ENCODE measurements around the gene MVD.

The MVD gene, protein sequence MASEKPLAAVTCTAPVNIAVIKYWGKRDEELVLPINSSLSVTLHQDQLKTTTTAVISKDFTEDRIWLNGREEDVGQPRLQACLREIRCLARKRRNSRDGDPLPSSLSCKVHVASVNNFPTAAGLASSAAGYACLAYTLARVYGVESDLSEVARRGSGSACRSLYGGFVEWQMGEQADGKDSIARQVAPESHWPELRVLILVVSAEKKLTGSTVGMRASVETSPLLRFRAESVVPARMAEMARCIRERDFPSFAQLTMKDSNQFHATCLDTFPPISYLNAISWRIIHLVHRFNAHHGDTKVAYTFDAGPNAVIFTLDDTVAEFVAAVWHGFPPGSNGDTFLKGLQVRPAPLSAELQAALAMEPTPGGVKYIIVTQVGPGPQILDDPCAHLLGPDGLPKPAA

DNA sequence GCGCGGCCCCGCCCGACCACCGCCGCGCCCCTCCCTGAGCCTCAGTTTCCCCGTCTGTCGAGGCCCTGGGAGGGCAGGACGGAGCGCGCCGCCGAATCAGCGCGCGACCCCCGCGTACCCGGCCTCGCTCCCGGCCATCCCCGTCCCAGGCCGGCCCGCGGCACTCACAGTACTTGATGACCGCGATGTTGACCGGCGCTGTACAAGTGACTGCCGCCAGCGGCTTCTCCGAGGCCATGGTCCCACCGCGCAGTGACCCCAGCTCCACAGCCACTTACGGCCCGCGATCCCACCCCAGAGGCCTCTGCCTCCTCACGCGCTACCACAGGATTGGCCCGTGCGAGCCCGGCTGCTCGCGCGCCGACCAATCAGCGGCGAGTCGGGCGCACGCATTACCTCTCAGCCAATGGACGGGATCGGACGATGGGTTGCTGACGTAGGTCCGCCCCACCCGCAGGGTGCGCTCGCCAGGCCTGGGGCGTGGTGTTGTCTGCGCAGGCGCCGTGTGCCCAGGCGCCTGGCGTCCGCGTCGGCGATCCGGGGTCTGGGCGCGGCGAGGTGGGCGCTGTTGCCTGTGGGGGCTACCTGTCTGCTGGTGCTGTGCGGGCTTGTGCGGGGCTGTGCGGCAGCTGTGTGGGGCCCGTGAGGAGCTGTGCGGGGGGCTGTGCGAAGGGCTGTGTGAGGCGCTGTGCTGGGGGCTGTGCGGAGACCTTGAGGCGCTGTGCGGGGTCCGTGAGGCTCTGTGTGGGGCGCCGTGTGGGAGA is at the start of gene MVD:
TSS of gene MVD (minus strand) at position 249 of the 764 bp plus-strand sequence. CDS start at position 238, 11 bp downstream.
- DNase-seq, result peak; percentile 92

DNA sequence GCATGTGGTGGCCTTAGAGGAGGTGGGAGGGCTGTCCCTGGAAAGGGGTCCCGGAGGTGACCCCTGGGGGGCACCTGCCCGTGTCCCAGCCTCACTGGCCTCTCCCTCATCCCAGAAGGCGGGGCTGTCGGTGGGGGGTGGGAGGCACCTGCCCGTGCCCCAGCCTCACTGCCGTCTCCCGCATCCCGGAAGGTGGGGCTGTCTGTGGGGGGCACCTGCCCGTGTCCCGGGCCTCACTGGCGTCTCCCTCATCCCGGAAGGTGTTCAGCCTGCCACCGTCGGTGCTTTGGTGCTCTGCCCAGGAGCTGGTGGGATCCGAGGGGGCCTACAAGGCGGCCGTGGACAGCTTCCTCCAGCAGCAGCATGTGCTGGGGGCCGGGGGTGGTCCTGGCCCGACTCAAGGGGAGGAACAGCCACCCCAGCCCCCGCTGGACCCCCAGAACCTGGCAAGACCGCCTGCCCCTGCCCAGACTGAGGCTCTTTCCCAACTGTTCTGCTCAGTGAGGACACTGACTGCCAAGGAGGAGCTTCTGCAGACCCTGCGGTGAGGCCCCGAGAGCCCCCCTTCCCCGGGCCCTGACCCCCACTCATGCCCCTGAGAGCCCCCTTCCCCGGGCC is 49.6 kb upstream of the MVD start:
- no peak for DNase-seq

DNA sequence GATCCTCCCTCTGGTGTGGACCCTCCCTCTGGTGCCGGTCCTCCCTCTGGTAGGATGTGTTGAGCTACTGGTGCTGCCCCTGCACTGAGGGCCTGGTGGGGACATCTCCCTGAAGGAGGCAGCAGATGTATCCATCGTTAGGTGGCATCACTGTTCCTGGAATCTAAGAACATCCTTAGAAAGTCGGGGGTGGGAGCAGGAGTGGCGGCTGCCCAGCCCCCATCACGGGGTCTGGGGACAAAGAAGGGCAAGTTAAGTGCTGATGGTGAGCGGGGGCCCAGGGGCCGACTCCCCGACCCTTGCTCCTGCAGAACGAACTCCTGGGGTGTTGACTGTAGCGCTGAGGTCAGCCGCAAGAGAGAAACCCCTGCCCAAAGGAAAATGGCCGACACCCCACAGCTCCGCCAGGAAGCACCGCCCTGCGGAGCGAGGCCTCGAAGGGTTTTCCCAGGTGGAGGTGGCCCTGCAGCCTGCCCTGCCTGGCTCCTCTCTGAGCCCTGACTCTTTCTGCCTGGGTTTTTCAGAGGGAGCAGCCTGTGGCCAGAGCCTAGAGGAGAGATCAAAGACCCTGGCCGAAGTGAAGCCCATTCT is 49.0 kb upstream of the MVD start:
- no peak for DNase-seq

DNA sequence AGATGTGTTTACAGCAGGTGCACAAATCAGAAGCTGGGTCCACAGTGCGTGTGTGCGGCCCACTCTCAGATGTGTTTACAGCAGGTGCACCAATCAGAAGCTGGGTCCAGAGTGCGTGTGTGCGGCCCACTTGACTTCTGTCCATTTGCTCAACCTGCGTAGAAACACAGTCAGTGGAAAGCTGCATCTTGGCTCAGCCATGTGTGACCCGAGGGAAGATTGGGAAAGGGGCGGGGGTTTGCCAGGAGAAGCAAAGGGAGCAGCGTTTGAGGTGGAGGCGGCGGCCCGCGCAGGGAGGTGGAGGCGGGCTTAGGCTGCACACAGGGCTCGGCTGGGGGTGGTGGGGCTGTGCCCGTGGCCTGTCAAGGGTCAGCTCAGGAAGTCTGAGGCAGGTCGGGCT is 47.7 kb upstream of the MVD start:
- DNase-seq, result no peak

DNA sequence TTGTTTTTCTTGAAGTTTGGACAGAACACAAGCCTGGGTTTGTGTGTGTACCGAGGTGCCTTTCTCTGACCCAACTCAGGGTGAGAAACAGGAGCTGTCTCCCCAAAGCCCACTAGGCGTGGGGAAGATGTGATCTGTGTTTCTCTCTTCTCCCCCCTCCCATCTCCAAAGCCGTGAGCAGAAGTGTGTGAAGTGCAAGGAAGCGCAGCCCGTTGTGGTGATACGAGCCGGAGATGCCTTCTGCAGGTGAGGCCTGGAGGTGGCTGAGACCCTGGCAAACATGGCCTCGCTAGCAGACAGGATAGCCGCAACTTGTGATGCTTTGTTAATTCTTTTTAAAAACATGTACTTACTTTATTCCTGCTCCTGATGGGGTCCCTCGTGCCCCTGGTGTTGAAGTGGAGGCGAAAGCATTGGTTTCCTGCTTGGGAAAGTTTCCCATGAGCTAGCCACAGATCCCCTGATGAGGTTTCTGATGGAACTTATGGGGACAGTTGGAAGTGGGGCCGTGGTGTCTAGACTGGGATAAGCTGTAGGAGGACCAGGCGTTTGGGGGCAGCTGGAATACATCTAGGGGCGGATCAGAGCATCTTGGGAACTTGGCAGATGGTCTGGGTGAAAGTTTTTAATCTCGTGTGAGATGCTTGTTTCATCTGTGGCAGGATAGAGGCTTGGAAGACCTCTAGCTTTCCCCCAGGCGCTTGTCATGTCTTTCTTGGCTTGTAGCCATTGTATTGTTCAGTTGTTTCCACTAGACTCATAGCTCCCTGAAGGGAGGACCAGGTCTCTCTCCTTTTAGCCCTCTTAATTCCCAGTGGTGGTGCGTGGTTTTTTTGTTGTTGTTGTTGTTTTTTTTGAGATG is 44.3 kb upstream of the MVD start:
- peak; percentile 5 for DNase-seq

DNA sequence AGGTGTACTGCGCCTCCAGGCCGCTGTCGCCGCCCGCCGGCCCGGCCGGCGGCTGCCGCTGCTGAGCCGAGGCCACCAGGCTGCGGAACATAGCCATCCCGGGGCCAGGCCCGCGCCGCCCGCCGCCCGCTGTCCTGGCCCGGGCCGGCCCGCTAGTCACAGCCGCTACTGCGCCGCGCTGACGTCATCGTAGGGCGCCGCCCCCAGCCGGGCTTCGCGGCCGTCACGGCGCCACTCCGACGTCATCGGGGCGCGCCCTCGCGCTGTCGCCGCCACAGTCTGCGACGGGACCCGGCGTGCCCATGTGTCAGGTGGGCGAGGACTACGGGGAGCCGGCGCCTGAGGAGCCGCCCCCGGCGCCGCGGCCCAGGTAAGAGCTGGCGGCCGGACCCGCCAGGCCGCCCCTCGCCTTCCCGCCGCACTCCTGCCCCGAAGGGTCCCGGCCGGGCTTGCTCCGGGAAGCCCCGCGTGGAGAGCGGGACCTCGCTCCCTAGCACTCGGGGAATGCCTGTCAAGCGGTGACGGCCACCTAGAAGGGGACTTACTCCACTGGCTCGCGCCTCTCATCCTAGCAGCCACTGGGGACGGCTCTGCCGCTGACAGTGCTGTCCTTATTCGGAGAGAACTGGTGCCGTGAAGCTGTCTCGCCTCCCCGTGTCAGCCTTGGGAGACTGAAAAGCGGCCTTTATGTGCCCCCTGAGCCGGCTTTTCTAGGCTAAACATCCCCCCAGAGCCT is 43.5 kb upstream of the MVD start, which contains the start of the genes CTU2 and RNF166:
TSS of gene CTU2 (plus strand) at position 275 of the 736 bp plus-strand sequence. CDS start at position 303, 28 bp downstream.
TSS of gene RNF166 (minus strand) at position 180 of the 736 bp plus-strand sequence. CDS start at position 97, 83 bp downstream.
- DNase-seq, result peak; percentile 55

DNA sequence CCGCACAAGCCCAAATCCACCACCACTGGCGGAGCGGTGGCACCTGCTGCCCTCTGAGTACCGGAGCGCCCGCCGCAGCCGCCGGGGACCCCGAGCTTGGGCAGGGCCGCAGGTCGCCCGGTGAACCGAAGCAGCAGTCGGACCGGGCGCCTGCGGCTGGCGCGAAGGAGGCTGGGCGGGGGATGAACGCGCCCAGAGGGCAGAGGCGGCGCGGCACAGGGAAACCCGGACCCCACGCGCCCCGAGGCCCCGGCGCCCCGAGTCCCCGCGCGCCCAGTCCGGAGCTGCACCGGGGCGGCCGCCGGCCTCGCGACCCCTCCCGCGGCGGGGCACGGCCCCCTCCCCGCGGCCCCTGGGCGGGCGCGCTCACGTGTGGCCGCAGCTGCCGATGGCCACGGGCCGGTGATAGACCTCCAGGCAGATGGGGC is 42.9 kb upstream of the MVD start:
- DNase-seq, result no peak

DNA sequence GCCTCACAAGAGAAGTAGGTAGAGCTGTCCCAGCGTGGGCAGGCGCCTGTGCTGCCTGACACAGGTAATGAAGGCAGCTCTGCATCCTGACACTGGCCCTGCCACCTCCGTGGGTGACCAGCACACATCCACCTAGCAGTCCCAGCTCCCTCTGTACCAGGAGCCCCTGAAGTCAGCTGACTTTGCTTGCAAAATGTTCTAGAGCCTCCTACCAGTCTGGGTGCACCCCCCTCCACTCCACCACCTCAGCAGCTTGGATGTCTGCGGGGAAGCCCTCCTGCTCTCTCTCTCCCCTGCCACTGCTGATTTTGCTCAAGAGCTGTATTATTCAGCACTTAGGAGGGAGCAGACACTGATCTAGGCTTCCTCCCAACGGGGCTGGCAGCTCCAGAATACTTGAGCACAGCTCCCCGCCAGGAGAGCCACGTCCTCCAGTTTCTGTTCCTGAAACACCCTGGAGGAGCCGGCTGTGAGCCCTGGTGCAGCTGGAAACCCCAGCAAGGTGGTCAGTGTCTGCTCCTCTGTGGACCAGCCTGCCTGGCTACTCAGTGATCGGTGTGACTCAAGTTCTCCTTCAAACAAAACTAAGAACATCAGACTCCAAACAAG is 42.3 kb upstream of the MVD start:
- DNase-seq, result peak; percentile 10

DNA sequence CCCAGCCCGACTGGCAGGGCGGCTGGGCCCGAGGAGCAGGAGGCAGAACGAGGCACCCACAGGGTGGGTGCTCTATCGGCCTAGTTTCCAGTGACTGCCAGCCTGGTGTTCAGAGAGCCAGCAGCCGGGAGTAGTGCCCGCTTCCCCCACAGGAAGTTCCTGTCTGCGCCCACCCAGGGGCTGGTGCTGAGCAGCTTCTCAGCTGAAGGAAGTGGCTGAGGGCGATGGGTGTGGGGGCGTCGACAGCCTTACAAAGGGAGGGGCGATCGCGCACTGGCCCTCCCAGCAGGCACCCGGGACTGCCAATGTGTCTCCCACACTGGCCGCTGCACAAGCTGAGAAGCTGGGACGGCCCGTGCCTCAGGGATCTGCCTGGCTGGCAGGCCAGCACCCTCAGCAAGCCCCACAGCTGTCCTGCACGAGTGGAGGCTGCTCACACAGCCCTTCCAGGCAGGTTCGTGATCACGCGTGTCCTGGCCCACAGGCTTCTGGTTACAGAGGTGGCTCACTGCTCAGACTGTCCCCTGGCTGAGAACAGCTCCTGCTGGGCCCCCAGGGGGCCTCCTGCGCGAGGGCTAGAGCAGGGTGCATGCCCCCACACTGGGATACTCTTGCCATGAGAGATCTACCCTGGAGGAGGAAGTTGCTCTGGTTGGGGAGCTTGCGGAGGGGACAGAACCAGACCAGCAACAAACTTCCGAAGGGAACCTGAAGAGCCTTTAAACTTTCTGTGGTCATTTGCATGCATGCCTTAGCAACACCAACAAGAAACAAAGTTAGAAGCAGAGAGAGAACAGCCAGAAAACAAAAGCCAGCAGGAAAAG is 40.8 kb upstream of the MVD start:
- DNase-seq, result no peak

DNA sequence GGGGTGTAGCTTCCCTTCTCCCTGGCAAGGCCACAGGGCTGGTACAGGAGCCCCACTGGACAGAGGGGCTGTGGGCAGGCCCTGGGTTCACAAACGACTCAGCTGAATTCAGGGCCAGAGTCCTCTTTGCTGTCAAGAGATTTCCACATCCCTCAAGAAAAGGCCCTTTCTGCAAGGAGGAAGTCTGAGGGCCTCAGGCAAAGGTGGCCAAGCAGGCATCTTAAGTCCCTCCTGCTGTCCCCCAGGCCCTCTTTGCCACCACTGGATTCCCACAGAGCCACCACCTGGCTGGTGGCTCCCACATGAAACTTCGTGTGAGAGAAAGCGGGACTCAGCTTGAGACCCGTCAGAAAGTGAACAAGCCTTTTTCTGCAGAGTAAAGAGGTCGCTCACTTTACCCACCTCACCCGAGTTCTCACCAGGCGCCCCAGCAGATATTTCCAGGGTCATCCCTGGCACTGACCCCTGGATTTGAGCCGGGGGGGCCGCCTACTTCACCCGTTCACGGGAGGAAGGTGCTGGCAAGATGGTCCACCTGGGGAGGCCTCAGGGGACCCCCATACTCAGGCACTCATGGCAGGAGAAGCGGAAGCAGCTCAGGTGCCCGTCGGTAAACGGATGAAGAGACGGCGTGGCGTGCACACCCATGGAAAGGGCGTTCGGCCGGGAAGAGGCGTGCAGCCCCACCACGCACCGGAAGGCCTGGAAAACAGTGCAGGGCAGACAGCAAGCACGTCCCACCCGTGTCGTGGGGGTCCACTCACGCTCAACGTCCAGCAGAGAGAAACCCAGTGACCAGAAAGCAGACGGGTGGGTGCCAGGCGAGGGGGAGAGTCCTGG is 39.7 kb upstream of the MVD start:
- no peak for DNase-seq

DNA sequence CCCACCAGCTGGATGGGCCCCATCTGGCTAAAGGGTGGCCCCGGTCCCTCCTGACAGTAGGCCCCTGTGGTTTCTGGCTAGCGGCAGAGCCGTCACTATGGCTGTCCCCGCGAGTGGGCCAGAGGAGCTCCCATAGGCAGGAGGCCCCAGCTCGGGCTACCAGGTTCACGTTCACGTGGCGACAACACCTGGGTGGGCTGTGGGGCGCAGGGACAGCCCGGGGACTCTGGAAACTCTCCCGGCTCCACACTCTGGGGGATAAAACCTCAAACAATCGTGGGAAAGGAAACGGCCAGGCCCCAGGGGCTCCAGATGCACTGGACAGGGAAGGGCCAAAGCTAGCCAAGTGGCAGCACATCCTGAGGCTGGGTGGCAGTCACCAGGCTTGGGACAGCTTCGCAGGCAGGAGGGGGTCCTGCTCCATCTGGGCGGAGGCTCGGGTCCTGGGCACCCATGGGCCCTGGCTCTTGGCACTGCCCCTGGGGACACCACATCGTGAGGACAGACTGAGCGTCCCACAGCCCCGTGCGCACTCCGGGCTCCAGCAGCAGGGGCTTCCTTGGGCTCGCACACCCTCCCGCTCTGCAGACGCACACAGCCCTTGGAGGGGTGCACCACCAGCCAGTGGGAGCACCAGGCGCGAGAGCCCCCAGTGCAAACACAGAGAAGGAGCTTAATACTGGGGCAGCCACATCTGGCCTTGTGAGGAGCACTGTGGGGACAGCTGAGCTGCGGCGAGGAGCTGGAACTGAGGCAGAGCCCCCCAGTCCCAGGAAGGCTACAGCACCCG is 38.9 kb upstream of the MVD start:
- DNase-seq, result no peak

DNA sequence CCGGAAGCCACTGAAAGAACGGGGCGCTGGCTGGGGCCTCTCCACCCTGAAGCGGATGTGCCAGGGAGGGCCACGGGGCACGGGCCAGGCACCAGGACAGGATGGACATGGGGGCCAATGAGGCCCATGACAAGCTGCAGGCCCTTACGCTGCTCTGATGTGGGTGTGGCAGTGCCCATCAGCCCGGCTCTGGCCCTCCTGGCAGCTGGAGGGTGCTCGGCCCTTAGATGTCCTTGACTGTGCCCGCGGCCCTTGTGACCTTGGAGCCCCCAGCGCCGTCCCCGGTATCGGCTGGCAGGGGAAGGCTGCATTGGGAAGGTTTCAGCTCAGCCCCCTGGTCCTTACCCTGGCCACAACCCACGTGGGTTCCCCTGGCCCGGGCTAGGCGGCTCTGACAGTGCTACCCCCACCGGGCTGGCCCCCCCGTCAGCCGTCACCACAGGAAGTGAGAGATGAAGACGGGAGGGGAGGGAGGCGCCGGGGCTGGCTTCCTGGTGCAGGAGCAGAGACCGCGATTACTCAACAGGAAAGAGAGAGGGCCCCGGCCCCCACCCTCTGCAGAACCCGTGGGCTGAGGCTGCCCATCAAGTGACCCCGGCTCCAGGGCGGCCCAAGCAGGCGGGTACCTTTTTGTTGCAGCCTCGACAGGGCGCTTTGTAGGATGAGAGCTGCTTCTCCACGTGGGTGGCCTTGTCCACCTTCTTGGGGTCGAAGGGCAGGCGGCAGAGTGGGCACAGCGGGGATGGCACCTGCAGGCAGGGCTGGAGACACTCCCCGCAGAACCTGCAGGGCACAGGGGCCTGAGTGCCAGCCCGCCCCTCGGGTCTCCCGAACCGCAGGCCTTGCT is 38.0 kb upstream of the MVD start:
- DNase-seq, result peak; percentile 75

DNA sequence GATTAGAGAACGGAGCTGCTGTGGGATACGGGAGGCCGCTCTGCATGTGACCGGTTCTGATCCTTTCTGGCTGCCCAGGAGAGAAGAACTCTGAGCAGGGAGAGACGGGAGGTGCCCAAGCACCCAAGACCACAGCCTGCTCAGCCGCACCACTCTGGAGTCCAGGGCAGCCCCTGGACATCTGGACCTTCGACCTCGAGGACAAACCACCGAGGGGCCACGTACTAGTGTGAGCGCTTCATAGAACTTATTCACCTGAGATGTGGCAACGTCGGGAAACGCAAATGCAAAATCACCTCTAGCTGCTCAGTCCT is 37.4 kb upstream of the MVD start:
- DNase-seq, result no peak

DNA sequence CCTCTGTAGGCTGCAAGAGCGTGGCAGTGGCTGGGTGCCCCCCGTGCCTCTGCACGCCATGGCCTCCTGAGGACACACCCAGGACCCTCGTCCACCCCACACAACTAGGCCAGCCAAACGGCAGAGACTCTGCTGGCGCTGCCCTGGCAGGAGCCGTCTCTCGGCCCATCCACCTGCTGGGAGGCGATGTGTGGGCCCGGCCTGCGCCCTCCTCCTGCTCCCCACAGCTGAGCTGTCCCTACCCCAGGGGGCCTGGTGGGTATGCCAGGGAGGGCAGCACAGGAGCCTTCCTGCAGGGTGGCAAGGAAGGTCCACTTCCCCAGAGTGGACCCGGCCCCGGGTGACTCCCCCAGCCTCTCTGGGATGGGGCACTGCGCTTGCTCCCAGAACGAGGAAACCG is 36.3 kb upstream of the MVD start:
- no peak for DNase-seq

DNA sequence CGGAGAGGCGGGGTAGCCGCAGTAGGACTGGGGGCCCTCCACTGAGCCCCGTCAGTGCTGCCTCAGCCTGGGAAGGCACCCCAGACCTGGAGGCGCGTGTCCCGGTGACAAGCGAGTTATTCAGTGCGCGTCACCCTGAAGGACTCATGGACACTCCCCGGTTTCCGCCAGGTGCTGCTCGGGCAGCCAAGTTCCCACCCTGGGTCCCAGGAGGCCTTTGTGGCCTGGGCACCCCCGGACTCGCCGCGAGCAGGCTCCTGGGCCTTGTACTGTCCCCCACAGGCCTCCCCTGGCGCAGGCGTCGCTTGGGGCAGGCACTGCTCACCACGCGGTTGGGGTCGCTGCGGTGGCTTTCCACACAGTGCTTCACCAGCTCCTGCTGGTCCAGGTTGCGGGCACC is 35.8 kb upstream of the MVD start:
- no peak for DNase-seq

DNA sequence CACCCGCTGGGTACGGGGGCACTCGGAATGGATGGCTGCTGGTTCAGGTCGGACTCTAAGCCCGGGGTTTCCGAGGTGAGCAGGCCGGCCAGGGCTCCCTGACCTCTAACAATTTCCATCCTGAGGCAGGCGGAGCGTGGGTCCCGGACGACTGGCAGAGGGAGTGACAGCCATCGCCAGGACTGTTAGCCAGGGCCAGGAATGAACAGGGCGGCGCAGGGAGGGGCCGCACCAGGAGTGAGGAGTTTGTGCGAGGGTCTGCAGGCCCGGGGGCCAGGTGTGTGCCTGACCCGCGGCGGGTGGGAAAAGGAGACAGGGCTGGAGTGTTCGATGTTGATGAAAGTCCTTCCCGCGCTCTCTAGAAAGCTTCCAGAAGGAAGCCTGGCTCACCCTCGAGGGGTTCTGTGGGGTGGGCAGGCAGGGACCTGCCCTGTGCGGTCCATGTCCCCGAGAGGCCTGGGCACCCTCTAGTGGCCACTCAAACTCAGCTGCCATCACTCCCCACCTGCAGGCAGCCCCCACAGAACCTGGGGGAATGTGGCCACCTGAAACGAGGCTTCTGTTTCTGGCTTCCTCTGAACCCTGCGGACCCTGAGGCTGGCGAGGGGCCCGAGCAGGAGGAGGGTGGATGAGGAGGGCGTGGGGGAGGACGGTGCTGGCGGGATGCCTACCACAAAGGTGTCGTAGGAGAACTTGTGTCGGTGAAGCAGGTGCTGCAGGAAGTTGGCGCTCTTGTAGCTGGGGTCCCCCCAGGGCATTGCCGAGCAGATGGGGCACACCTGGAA is 35.1 kb upstream of the MVD start:
- no peak for DNase-seq
